Endothelial cell of umbilical vein (primary cell): ENCODE results near the gene DIO1. TPM values are rescaled to one million over a fixed set of nuclear protein-coding genes. Genes with fewer than 3 reads are reported as not detected.

ENCODE experiments used
- Bru-seq: library from RNA; stranded (reverse); fragments of 400-500 nt; gene quantifications from one replicate; lab custom pipeline; 2021; lab: Mats Ljungman, UMichigan
- BruChase-seq, 2 experiments: library from RNA; stranded (reverse); fragments of 400-500 nt; gene quantifications; one replicate each; lab custom pipeline; 2021; lab: Mats Ljungman, UMichigan
- BruUV-seq: library from RNA; stranded (reverse); fragments of 400-500 nt; replicated peaks from 2 replicates; lab custom pipeline; 2021; lab: Mats Ljungman, UMichigan
- CTCF ChIA-PET: fragments of 300-600, 350-600 bp; sonication (Branson Sonifier 250); formaldehyde crosslinking; loops from one replicate; lab custom pipeline; 2021; ENCODE audit warnings: antibody characterized with exemption, inconsistent platforms; lab: Charles Lee
- POLR2A ChIA-PET: fragments of 300-600, 350-600 bp; sonication (Branson Sonifier 250); formaldehyde crosslinking; loops from one replicate; lab custom pipeline; 2021; ENCODE audit warnings: antibody characterized with exemption, inconsistent platforms; lab: Charles Lee
- DNase-seq: peaks from one replicate; pipeline ENCODE4 v3.0.0-alpha.2; 2011; ENCODE audit warnings: low read depth, low spot score
- FAIRE-seq: peaks from 2 replicates; lab custom pipeline; 2011; peaks lifted over from hg19 to GRCh38; lab: Jason Lieb, UNC
- H2AFZ ChIP-seq: 2 replicates; pipeline ENCODE4 v1.6.0; 2012; ENCODE audit warnings: low read depth, low read length, control low read depth, inconsistent platforms
- H3K27ac ChIP-seq: 2 replicates; pipeline ENCODE4 v1.5.1; 2011; ENCODE audit warnings: low read depth, mild to moderate bottlenecking, control low read depth, low read length, moderate library complexity; ENCODE audit not compliant: insufficient read depth
- H3K27me3 ChIP-seq, 2 experiments: 2 replicates each; pipeline versions ENCODE4 v1.6.0 to v1.6.1; 2011; ENCODE audit warnings: low read length in 2 of 2, mixed read lengths in 1 of 2; ENCODE audit not compliant: control insufficient read depth in 2 of 2, insufficient read depth in 2 of 2
- H3K36me3 ChIP-seq, 2 experiments: 2 replicates in 1 of 2; 3 replicates in 1 of 2; pipeline ENCODE4 v1.5.1; 2011; ENCODE audit warnings: low read length in 2 of 2, mild to moderate bottlenecking in 1 of 2, moderate library complexity in 1 of 2; ENCODE audit not compliant: control insufficient read depth in 2 of 2, insufficient read depth in 2 of 2; ENCODE audit errors: extremely low read depth in 1 of 2
- H3K4me1 ChIP-seq: 3 replicates; pipeline ENCODE4 v1.5.1; 2011; ENCODE audit warnings: mild to moderate bottlenecking, low read length; ENCODE audit not compliant: control insufficient read depth, insufficient read depth; ENCODE audit errors: extremely low read depth
- H3K4me2 ChIP-seq: 2 replicates; pipeline ENCODE4 v1.6.1; 2011; ENCODE audit warnings: low read length, control low read depth, mixed read lengths; ENCODE audit not compliant: insufficient read depth
- H3K4me3 ChIP-seq, 3 experiments: fragments of 200-600 bp in 1 of 3; sonication (generic), shearing (Covaris generic) in 1 of 3; replicated peaks in 1 of 3; 2 replicates each; pipeline ENCODE4 v1.5.1; 2011 to 2016; ENCODE audit warnings: control low read depth in 3 of 3, low read length in 3 of 3, mild to moderate bottlenecking in 2 of 3, inconsistent platforms in 1 of 3, low read depth in 1 of 3, moderate library complexity in 1 of 3; ENCODE audit not compliant: insufficient read depth in 1 of 3
- H3K79me2 ChIP-seq: 2 replicates; pipeline ENCODE4 v1.6.0; 2012; ENCODE audit warnings: low read length, inconsistent platforms; ENCODE audit not compliant: control insufficient read depth, insufficient read depth
- H3K9ac ChIP-seq: replicated peaks from 2 replicates; pipeline ENCODE3; 2011; ENCODE audit warnings: low read length, control low read depth; ENCODE audit not compliant: insufficient read depth; ENCODE audit errors: extremely low read depth
- H3K9me1 ChIP-seq: replicated peaks from 3 replicates; pipeline ENCODE4 v1.6.0; 2011; ENCODE audit warnings: mild to moderate bottlenecking, low read length; ENCODE audit not compliant: control insufficient read depth, insufficient read depth; ENCODE audit errors: extremely low read depth
- H3K9me3 ChIP-seq: replicated peaks from 2 replicates; pipeline ENCODE4 v1.5.1; 2012; ENCODE audit warnings: low read length, inconsistent platforms; ENCODE audit not compliant: control insufficient read depth, insufficient read depth
- H4K20me1 ChIP-seq: replicated peaks from 2 replicates; pipeline ENCODE3; 2011; ENCODE audit warnings: mild to moderate bottlenecking, low read length; ENCODE audit not compliant: control insufficient read depth, insufficient read depth; ENCODE audit errors: extremely low read depth
- CTCF ChIP-seq, 2 donors: IDR thresholded peaks; 1 replicate in 1 of 2; 2 replicates in 1 of 2; pipeline ENCODE4 v1.5.1; 2011; ENCODE audit warnings: low read length in 2 of 2, mild to moderate bottlenecking in 2 of 2, moderate library complexity in 2 of 2, control low read depth in 1 of 2, inconsistent platforms in 1 of 2, low read depth in 1 of 2; ENCODE audit not compliant: insufficient read depth in 1 of 2; ENCODE audit errors: extremely low read depth in 1 of 2
- EZH2 ChIP-seq: IDR thresholded peaks from 2 replicates; pipeline ENCODE4 v1.6.1; 2012; ENCODE audit warnings: borderline replicate concordance, low read depth, mild to moderate bottlenecking, moderate library complexity, low read length, inconsistent platforms; ENCODE audit not compliant: severe bottlenecking
- JUN ChIP-seq: IDR thresholded peaks from 2 replicates; pipeline ENCODE4 v1.6.1; 2011; ENCODE audit warnings: borderline replicate concordance, low read depth; ENCODE audit not compliant: insufficient read length, insufficient read depth
- MYC ChIP-seq: IDR thresholded peaks from one replicate; pipeline ENCODE4 v1.6.1; 2011; ENCODE audit warnings: mild to moderate bottlenecking, low read depth, low read length
- POLR2A ChIP-seq: IDR thresholded peaks from 2 replicates; pipeline ENCODE4 v1.6.1; 2012; ENCODE audit warnings: low read depth, mild to moderate bottlenecking, control low read depth, low read length
- POLR2AphosphoS5 ChIP-seq: IDR thresholded peaks from 2 replicates; pipeline ENCODE4 v1.6.1; 2012; ENCODE audit warnings: low read depth, mild to moderate bottlenecking, control low read depth, low read length, moderate library complexity; ENCODE audit not compliant: insufficient read depth
- dilution Hi-C: fragments of 300-500 bp; cut with MboI; formaldehyde crosslinking; loops from one replicate; pipeline ENCODE4 v1.15.0; 2019; ENCODE audit warnings: low sequenced_read_pairs; ENCODE audit not compliant: extremely low pct_ligation_motif_present
- intact Hi-C: fragments of 100-400 bp; cut with micrococcal nuclease; formaldehyde crosslinking; loops from one replicate; pipeline ENCODE4 v1.10.0; 2022
- long read RNA-seq: library from polyadenylated mRNA; stranded (forward); transcript quantifications from one replicate; pipeline ENCODE4 v2.0.0, GENCODE V29; 2021
- polyA minus RNA-seq, 3 experiments: library from RNA; depleted of rRNA, polyadenylated mRNA; stranded (reverse); fragments of >200 nt; gene quantifications; 1 replicate in 1 of 3; 2 replicates in 2 of 3; pipeline ENCODE4 v1.2.3, GENCODE V29; 2011
- polyA plus RNA-seq, 4 experiments: library from polyadenylated mRNA; depleted of rRNA in 3 of 4; stranded (reverse) in 3 of 4; unstranded in 1 of 4; fragments of >200 nt; gene quantifications; 2 replicates each; pipeline versions ENCODE4 v1.2.1 to v1.2.3, GENCODE V29; 2011 to 2012; ENCODE audit warnings: missing spikeins in 1 of 4
- total RNA-seq: library from RNA; stranded (reverse); gene quantifications from 2 replicates; pipeline ENCODE4 v1.2.3, GENCODE V29; 2021

Gene DIO1
- total RNA-seq (not detected in 2 replicates), polyA plus RNA-seq (not detected in 2 replicates), polyA minus RNA-seq (not detected in 2 replicates), Bru-seq, nascent RNA (not detected), BruChase-seq, experiment 1, labeled RNA remaining after a 6-hour chase (not detected), BruChase-seq, experiment 2, labeled RNA remaining after a 2-hour chase (not detected)
- not detected in 2 replicates for polyA plus RNA-seq (2011; cell fraction: cytosol; rRNA removed)
- polyA plus RNA-seq (2011; cell fraction: nucleus; rRNA removed), result not detected in 2 replicates
- polyA plus RNA-seq (2012), result 0.09 and 0.16 TPM in 2 replicates
- polyA minus RNA-seq (2011; cell fraction: cytosol; rRNA and poly(A)+ RNA removed), result not detected
- polyA minus RNA-seq (2011; cell fraction: nucleus; rRNA and poly(A)+ RNA removed), result not detected in 2 replicates
- long read RNA-seq, result 0 reads

DNA sequence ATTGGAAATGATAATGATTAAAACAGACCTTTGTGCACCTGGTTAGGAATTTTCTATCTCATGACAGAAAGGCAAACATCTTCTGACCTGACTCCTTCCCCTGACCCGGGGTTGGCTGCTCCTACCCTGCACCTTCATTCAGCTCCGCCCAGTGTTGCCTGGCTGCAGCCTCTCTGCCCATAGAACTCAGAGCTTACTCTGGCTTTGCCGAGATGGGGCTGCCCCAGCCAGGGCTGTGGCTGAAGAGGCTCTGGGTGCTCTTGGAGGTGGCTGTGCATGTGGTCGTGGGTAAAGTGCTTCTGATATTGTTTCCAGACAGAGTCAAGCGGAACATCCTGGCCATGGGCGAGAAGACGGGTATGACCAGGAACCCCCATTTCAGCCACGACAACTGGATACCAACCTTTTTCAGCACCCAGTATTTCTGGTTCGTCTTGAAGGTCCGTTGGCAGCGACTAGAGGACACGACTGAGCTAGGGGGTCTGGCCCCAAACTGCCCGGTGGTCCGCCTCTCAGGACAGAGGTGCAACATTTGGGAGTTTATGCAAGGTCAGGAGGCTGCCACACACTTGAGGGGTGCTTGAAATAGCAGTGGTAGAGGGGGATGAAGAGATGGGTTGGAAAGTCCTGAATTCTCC is at the start of gene DIO1:
Gene DIO1 (plus strand): TSS at position 189 of the 638 bp plus-strand sequence. CDS start 24 bp downstream, at position 213.
- H3K9ac ChIP-seq, result no peak within 1 kb of the TSS
- H3K4me3 ChIP-seq, result no peak within 1 kb of the TSS
- no peak within 1 kb of the TSS for H2AFZ ChIP-seq
- peaks cover 3% of the 10 kb centered on the region for H3K4me1 ChIP-seq
- H3K9me3 ChIP-seq, result no peaks in the 10 kb centered on the region
- no TSS peak for BruUV-seq
- H3K27ac ChIP-seq, result no peak within 1 kb of the TSS
- CTCF ChIA-PET, result interaction anchor here (1.6 kb wide), 1 partner anchor 65 kb away, joined by 3 read pairs; no protein-coding TSS in a partner anchor
- intact Hi-C loops, result no loop called here
- no peaks in the 10 kb centered on the region for H3K36me3 ChIP-seq
- DNase-seq (no peak), FAIRE-seq (no peak)
- POLR2A ChIA-PET, result no interaction called here
- no peaks in the 10 kb centered on the region for H4K20me1 ChIP-seq
- no peaks in the 10 kb centered on the region for H3K27me3 ChIP-seq
- no peaks in the 10 kb centered on the region for H3K9me1 ChIP-seq
- dilution Hi-C loops, result no loop called here
- no peaks in the 10 kb centered on the region for H3K79me2 ChIP-seq
- H3K4me2 ChIP-seq, result no peak within 1 kb of the TSS
- TF ChIP-seq CTCF (IDR thresholded peaks at IDR 0.05; ENCODE audit: extremely low read depth in 1 of 2, insufficient read depth in 1 of 2, low read depth in 1 of 2, low read length in 2 of 2) (no peak), POLR2A (no peak)

DNA sequence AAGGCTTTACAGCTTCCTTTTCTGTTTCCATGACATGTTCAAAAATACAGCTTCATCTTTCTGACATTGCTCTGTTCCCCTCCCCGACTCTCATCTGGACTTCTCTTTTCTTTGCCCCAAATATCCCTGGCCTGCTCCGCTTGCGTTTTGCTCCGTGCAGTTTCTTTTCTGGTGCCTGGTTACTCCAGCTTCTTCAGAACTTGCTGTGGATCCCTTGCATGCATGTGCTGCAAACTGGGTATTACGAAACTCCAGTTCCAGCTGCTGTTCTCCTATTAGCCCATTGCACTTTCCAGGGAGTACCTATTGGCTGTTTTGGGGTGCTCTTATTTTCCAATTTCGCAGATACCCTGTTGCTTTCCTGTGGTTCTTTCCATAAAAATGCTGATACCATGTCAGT is 46.0 kb upstream of the DIO1 start:
- Histone ChIP-seq H3K79me2 (no peaks in the 10 kb centered on the region), H3K27me3 (no peaks in the 10 kb centered on the region), H3K36me3 (peaks cover 0 to 3% of the 10 kb centered on the region in 2 experiments), H3K9me3 (no peaks in the 10 kb centered on the region), H4K20me1 (no peaks in the 10 kb centered on the region), H3K27ac (no peak overlapping the region), H3K4me1 (no peaks in the 10 kb centered on the region), H3K4me3 (no peak overlapping the region), H2AFZ (no peak overlapping the region), H3K4me2 (no peak overlapping the region), H3K9me1 (no peaks in the 10 kb centered on the region), H3K9ac (no peak overlapping the region)
- intact Hi-C loops (no loop called here), dilution Hi-C loops (no loop called here)
- POLR2A ChIA-PET, result no interaction called here
- TF ChIP-seq EZH2 (no peak), CTCF (IDR thresholded peaks at IDR 0.05; ENCODE audit: extremely low read depth in 1 of 2, insufficient read depth in 1 of 2, low read depth in 1 of 2, low read length in 2 of 2) (no peak), MYC (no peak), POLR2AphosphoS5 (no peak), JUN (no peak)
- BruUV-seq, result no TSS peak
- FAIRE-seq, result no peak
- DNase-seq, result no peak
- CTCF ChIA-PET, result interaction anchor here (1.0 to 2.1 kb wide), 3 partner anchors 12 to 100 kb away, joined by 3 to 13 read pairs (median 5); no protein-coding TSS in a partner anchor
